H9 (cell line): ENCODE measurements around the gene UBE2Q2. TPM values are rescaled to one million over a fixed set of nuclear protein-coding genes. Genes with fewer than 3 reads are reported as not detected.
"Not testable (repeated sequence)": the region's sequence is repeated elsewhere in the genome, so short reads cannot be mapped to it uniquely, and the experiment has no call there.

Source experiments
- DNase-seq: peaks from one replicate; pipeline ENCODE4 v3.0.0-alpha.2; 2017
- H2AFZ ChIP-seq: one replicate; pipeline ENCODE4 v1.6.1; 2013; ENCODE audit warnings: mild to moderate bottlenecking, low read length, control low read depth, moderate library complexity
- H2AK5ac ChIP-seq: 2 replicates; pipeline ENCODE4 v1.6.1; 2013; ENCODE audit warnings: low read length, control low read depth, mixed read lengths; ENCODE audit not compliant: insufficient read length
- H2BK120ac ChIP-seq: one replicate; pipeline ENCODE4 v1.6.1; 2013; ENCODE audit warnings: low read depth, mild to moderate bottlenecking, low read length, control low read depth, inconsistent platforms; ENCODE audit not compliant: poor library complexity, severe bottlenecking
- H2BK12ac ChIP-seq: 2 replicates; pipeline ENCODE4 v1.6.1; 2013; ENCODE audit warnings: low read length, control low read depth, mixed read lengths, low read depth; ENCODE audit not compliant: insufficient read length
- H2BK15ac ChIP-seq: 2 replicates; pipeline ENCODE4 v1.6.1; 2013; ENCODE audit warnings: low read depth, low read length, control low read depth
- H2BK20ac ChIP-seq: one replicate; pipeline ENCODE4 v1.6.1; 2013; ENCODE audit warnings: low read depth, mild to moderate bottlenecking, low read length, control low read depth, inconsistent platforms; ENCODE audit not compliant: poor library complexity, severe bottlenecking
- H2BK5ac ChIP-seq: 2 replicates; pipeline ENCODE4 v1.6.1; 2013; ENCODE audit warnings: low read length, control low read depth, mixed read lengths; ENCODE audit not compliant: insufficient read length
- H3K14ac ChIP-seq: 2 replicates; pipeline ENCODE4 v1.6.1; 2013; ENCODE audit warnings: low read length, control low read depth; ENCODE audit not compliant: insufficient read depth
- H3K18ac ChIP-seq: 2 replicates; pipeline ENCODE4 v1.6.1; 2013; ENCODE audit warnings: low read depth, mild to moderate bottlenecking, mixed read lengths, low read length, control low read depth; ENCODE audit not compliant: insufficient read length
- H3K23ac ChIP-seq: 2 replicates; pipeline ENCODE4 v1.6.1; 2013; ENCODE audit warnings: low read length, control low read depth, mixed read lengths, low read depth; ENCODE audit not compliant: insufficient read length
- H3K23me2 ChIP-seq: 2 replicates; pipeline ENCODE4 v1.6.1; 2013; ENCODE audit warnings: low read depth, mild to moderate bottlenecking, mixed read lengths, low read length, control low read depth; ENCODE audit not compliant: insufficient read length, poor library complexity, severe bottlenecking
- H3K27ac ChIP-seq: 2 replicates; pipeline ENCODE4 v1.5.1; 2013; ENCODE audit warnings: low read length, control low read depth, mixed read lengths, low read depth; ENCODE audit not compliant: insufficient read length
- H3K27me3 ChIP-seq: 2 replicates; pipeline ENCODE4 v1.6.1; 2013; ENCODE audit warnings: low read length, control low read depth, inconsistent platforms; ENCODE audit not compliant: insufficient read depth
- H3K4ac ChIP-seq: 2 replicates; pipeline ENCODE4 v1.6.1; 2013; ENCODE audit warnings: low read depth, mild to moderate bottlenecking, control low read depth, inconsistent platforms, low read length, moderate library complexity
- H3K4me1 ChIP-seq: 2 replicates; pipeline ENCODE4 v1.6.1; 2013; ENCODE audit warnings: low read length, control low read depth, inconsistent platforms; ENCODE audit not compliant: insufficient read depth
- H3K4me2 ChIP-seq: 2 replicates; pipeline ENCODE4 v1.6.1; 2013; ENCODE audit warnings: low read length, control low read depth, mixed read lengths; ENCODE audit not compliant: insufficient read length, insufficient read depth
- H3K56ac ChIP-seq: 2 replicates; pipeline ENCODE4 v1.6.1; 2013; ENCODE audit warnings: low read depth, mild to moderate bottlenecking, mixed read lengths, low read length, control low read depth; ENCODE audit not compliant: insufficient read length
- H3K79me1 ChIP-seq: 2 replicates; pipeline ENCODE4 v1.6.1; 2013; ENCODE audit warnings: low read depth, mild to moderate bottlenecking, moderate library complexity, low read length, control low read depth, inconsistent platforms; ENCODE audit not compliant: insufficient read depth, poor library complexity, severe bottlenecking
- H3K79me2 ChIP-seq: 2 replicates; pipeline ENCODE4 v1.6.1; 2013; ENCODE audit warnings: low read length, control low read depth, inconsistent platforms; ENCODE audit not compliant: insufficient read depth
- H3K9ac ChIP-seq: 2 replicates; pipeline ENCODE4 v1.6.1; 2013; ENCODE audit warnings: low read length, control low read depth, mixed read lengths; ENCODE audit not compliant: insufficient read length; ENCODE audit errors: extremely low read depth
- H3K9me3 ChIP-seq: one replicate; pipeline ENCODE4 v1.6.1; 2013; ENCODE audit warnings: low read depth, low read length, inconsistent platforms; ENCODE audit not compliant: control insufficient read depth
- H3T11ph ChIP-seq: one replicate; pipeline ENCODE4 v1.6.1; 2013; ENCODE audit warnings: mild to moderate bottlenecking, low read length, control low read depth, inconsistent platforms
- H4K20me1 ChIP-seq: one replicate; pipeline ENCODE4 v1.6.1; 2013; ENCODE audit not compliant: control insufficient read depth, insufficient read length, insufficient read depth
- H4K5ac ChIP-seq: 2 replicates; pipeline ENCODE4 v1.6.1; 2013; ENCODE audit warnings: low read depth, mild to moderate bottlenecking, mixed read lengths, low read length, control low read depth; ENCODE audit not compliant: insufficient read length
- H4K8ac ChIP-seq: replicated peaks from 2 replicates; pipeline ENCODE4 v1.6.1; 2013; ENCODE audit warnings: low read length, control low read depth, mixed read lengths, low read depth; ENCODE audit not compliant: insufficient read length
- H4K91ac ChIP-seq: 2 replicates; pipeline ENCODE4 v1.6.1; 2013; ENCODE audit warnings: low read depth, mild to moderate bottlenecking, moderate library complexity, mixed read lengths, low read length, control low read depth; ENCODE audit not compliant: insufficient read length
- H3K27ac Mint-ChIP-seq, 3 experiments: 2 replicates in 2 of 3; 3 replicates in 1 of 3; pipeline ENCODE4 v1.8.0; 2020 to 2021; ENCODE audit warnings: mixed read lengths in 3 of 3, mild to moderate bottlenecking in 1 of 3, moderate library complexity in 1 of 3
- H3K27me3 Mint-ChIP-seq: 2 replicates; pipeline ENCODE4 v1.8.0; 2021; ENCODE audit warnings: low read depth, mild to moderate bottlenecking, moderate library complexity, mixed read lengths
- H3K36me3 Mint-ChIP-seq, 3 experiments: 2 replicates in 2 of 3; 3 replicates in 1 of 3; pipeline ENCODE4 v1.8.0; 2020 to 2021; ENCODE audit warnings: low read depth in 3 of 3, mixed read lengths in 3 of 3; ENCODE audit not compliant: insufficient read depth in 1 of 3
- H3K4me1 Mint-ChIP-seq, 2 experiments: 2 replicates each; pipeline ENCODE4 v1.8.0; 2020; ENCODE audit warnings: mixed read lengths in 2 of 2
- H3K4me3 Mint-ChIP-seq, 2 experiments: 2 replicates in 1 of 2; 3 replicates in 1 of 2; pipeline ENCODE4 v1.8.0; 2020 to 2021; ENCODE audit warnings: mild to moderate bottlenecking in 2 of 2, mixed read lengths in 2 of 2, moderate library complexity in 1 of 2
- H3K9me3 Mint-ChIP-seq, 2 experiments: 2 replicates in 1 of 2; 3 replicates in 1 of 2; pipeline ENCODE4 v1.8.0; 2020; ENCODE audit warnings: mild to moderate bottlenecking in 2 of 2, mixed read lengths in 2 of 2, moderate library complexity in 1 of 2
- WGBS: extraction: QIAGEN DNeasy Blood & Tissue Kit; methylation state at CpG from one replicate; pipeline ENCODE4 v1.1.7; 2013; ENCODE audit warnings: missing lambda C conversion rate, low lambda C conversion rate, mixed read lengths; ENCODE audit not compliant: insufficient read length; ENCODE audit errors: extremely low coverage; 5-methylcytosine and 5-hydroxymethylcytosine counted together
- total RNA-seq: library from RNA; stranded (reverse); gene quantifications from 2 replicates; pipeline ENCODE4 v1.2.1, GENCODE V29; 2021
- TF ChIP-seq, protein P1 (sequence below): fragments of 200-600 bp; sonication (generic); conservative IDR thresholded peaks from 3 replicates; pipeline ENCODE4 v1.8.0; 2021; ENCODE audit warnings: antibody characterized with exemption, mild to moderate bottlenecking

Gene UBE2Q2
- total RNA-seq, 1 experiment from 2014 or later: 29.6 TPM

DNA sequence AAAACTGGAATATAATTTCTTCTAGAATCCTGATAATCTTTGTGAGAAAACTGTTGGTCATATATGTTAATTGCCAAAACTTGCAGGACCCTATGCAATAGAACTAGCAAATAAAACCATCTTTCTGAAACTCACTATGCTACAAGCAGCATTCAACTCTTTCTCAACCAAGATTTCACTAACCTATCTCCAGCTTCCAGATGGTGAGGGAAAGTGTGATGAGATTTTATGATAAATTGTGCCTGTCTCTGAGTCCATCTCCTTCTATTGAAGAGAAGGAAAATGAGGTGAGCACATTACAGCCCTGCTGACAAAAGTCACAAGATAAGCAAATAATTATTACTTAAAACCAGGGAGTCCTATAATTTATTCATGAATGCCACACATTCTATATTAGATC lies 44.1 kb upstream of the UBE2Q2 start:
- Histone ChIP-seq H3K56ac (no peak overlapping the region), H2AFZ (no peak overlapping the region), H3K4ac (no peak overlapping the region), H2BK120ac (no peak overlapping the region), H3T11ph (no peak overlapping the region), H3K9me3 (no peaks in the 10 kb centered on the region), H4K91ac (no peak overlapping the region), H3K79me2 (no peaks in the 10 kb centered on the region), H2AK5ac (no peak overlapping the region), H3K27ac (no peak overlapping the region), H3K9ac (no peak overlapping the region), H4K5ac (no peak overlapping the region), H2BK20ac (no peak overlapping the region), H2BK15ac (no peak overlapping the region), H3K79me1 (no peaks in the 10 kb centered on the region), H3K4me1 (no peaks in the 10 kb centered on the region), H3K4me2 (no peak overlapping the region), H2BK12ac (no peak overlapping the region), H2BK5ac (no peak overlapping the region), H4K8ac (no peak overlapping the region), H3K23me2 (no peaks in the 10 kb centered on the region), H4K20me1 (no peaks in the 10 kb centered on the region), H3K23ac (no peak overlapping the region), H3K27me3 (no peaks in the 10 kb centered on the region; the same call in 1 of the 2 replicates), H3K14ac (no peak overlapping the region), H3K18ac (no peak overlapping the region)
- Mint-ChIP-seq H3K27me3 (peaks cover 49% of the 10 kb centered on the region), H3K4me1 (peaks cover 8 to 14% of the 10 kb centered on the region in 2 experiments; a peak in 3 of 4 replicates), H3K9me3 (peaks cover 0 to 6% of the 10 kb centered on the region in 2 experiments; a peak in 2 of 5 replicates), H3K36me3 (no peaks in the 10 kb centered on the region), H3K27ac (no peak overlapping the region), H3K4me3 (no peak overlapping the region)
- TF ChIP-seq, protein P1, sequence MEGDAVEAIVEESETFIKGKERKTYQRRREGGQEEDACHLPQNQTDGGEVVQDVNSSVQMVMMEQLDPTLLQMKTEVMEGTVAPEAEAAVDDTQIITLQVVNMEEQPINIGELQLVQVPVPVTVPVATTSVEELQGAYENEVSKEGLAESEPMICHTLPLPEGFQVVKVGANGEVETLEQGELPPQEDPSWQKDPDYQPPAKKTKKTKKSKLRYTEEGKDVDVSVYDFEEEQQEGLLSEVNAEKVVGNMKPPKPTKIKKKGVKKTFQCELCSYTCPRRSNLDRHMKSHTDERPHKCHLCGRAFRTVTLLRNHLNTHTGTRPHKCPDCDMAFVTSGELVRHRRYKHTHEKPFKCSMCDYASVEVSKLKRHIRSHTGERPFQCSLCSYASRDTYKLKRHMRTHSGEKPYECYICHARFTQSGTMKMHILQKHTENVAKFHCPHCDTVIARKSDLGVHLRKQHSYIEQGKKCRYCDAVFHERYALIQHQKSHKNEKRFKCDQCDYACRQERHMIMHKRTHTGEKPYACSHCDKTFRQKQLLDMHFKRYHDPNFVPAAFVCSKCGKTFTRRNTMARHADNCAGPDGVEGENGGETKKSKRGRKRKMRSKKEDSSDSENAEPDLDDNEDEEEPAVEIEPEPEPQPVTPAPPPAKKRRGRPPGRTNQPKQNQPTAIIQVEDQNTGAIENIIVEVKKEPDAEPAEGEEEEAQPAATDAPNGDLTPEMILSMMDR: no peak
- no peak for DNase-seq

DNA sequence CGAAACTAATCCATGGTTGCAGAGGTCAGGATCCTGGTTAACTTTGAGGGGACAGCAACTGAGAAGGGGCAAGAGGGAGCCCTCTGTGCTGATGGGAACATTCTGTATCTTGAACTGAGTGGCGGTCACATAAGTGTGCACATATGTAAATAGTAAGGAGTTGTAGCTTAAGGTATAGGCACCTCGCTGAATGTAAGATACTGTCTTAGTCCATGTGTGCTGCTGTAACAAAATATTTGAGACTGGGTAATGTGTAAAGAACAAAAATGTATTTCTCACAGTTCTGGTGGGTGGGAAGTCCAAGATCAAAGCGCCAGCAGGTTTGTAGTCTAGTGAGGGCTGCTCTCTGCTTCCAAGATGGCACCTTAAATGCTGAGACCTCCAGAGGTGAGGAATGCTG lies 42.8 kb upstream of the UBE2Q2 start:
- H3K56ac ChIP-seq, H4K20me1 ChIP-seq, H2BK5ac ChIP-seq, H3K9me3 Mint-ChIP-seq, H2BK12ac ChIP-seq, H2AFZ ChIP-seq, H4K8ac ChIP-seq, H3K36me3 Mint-ChIP-seq, H3K79me2 ChIP-seq, H3K4ac ChIP-seq, H4K5ac ChIP-seq, DNase-seq, H3K79me1 ChIP-seq, H3K23ac ChIP-seq, H3K23me2 ChIP-seq, H3K4me1 ChIP-seq, H3K18ac ChIP-seq, H3K27ac Mint-ChIP-seq, H3K9ac ChIP-seq, H3T11ph ChIP-seq, H3K27ac ChIP-seq, H4K91ac ChIP-seq, H3K14ac ChIP-seq, H2BK20ac ChIP-seq, H2BK120ac ChIP-seq, H3K9me3 ChIP-seq, H3K27me3 ChIP-seq, H3K4me3 Mint-ChIP-seq, H2AK5ac ChIP-seq, H3K4me2 ChIP-seq, H2BK15ac ChIP-seq: not testable (repeated sequence)
- no CpG with 5 or more reads among the region's 4 CpGs for WGBS
- peaks cover 8 to 14% of the 10 kb centered on the region in 2 experiments; a peak in 3 of 4 replicates for H3K4me1 Mint-ChIP-seq
- peaks cover 49% of the 10 kb centered on the region for H3K27me3 Mint-ChIP-seq
